ENCODE results near the gene MRFAP1L1. TPM values are rescaled to one million over a fixed set of nuclear protein-coding genes. Genes with fewer than 3 reads are reported as not detected.

The MRFAP1L1 gene
- total and polyA plus RNA-seq, 4 donors, result 29.8 to 41.8 (median 30.7) TPM

- WGBS, result 42% methylated on average over 20 of the region's 20 CpGs
- H3K27ac ChIP-seq (ENCODE audit: low read depth in 1 of 2, low read length in 2 of 2), result peak overlapping the region; percentile 39 to 74
- H3K9ac ChIP-seq (ENCODE audit: low read depth in 1 of 2, low read length in 2 of 2), result peak overlapping the region in 1 of 2 donors; percentile 10
- H3K27me3 ChIP-seq (ENCODE audit: control insufficient read depth in 4 of 4, insufficient read depth in 4 of 4, low read length in 3 of 4), result no peaks in the 10 kb centered on the region
- no peaks in the 10 kb centered on the region for H3K36me3 ChIP-seq (ENCODE audit: control insufficient read depth in 4 of 4, insufficient read depth in 3 of 4, low read depth in 1 of 4, low read length in 3 of 4)
- TF ChIP-seq YY1 (IDR thresholded peaks at IDR 0.05) (peak; percentile 41), GABPA (IDR thresholded peaks at IDR 0.05 in 1 of 2, conservative IDR thresholded peaks at IDR 0.05 in 1 of 2) (no peak), JUND (IDR thresholded peaks at IDR 0.05) (no peak), SP1 (IDR thresholded peaks at IDR 0.05) (no peak), RXRA (IDR thresholded peaks at IDR 0.05) (peak in 1 of 2 donors; percentile 74), HNF4A (conservative IDR thresholded peaks at IDR 0.05) (peak in 1 of 2 donors; percentile 55), TAF1 (conservative IDR thresholded peaks at IDR 0.05) (no peak), MAX (IDR thresholded peaks at IDR 0.05) (peak; percentile 67), CTCF (IDR thresholded peaks at IDR 0.05; ENCODE audit: low read depth, low read length, missing input control) (no peak), NR2F2 (IDR thresholded peaks at IDR 0.05) (no peak), REST (IDR thresholded peaks at IDR 0.05) (peak; percentile 32), EGR1 (IDR thresholded peaks at IDR 0.05; ENCODE audit: low read depth in 2 of 2) (no peak), FOXA2 (IDR thresholded peaks at IDR 0.05) (no peak), HNF4G (IDR thresholded peaks at IDR 0.05) (no peak), ATF3 (IDR thresholded peaks at IDR 0.05) (no peak), FOXA1 (IDR thresholded peaks at IDR 0.05) (no peak), RAD21 (IDR thresholded peaks at IDR 0.05) (peak in 1 of 2 donors; percentile 6), ZBTB33 (IDR thresholded peaks at IDR 0.05) (no peak)
- H3K4me3 ChIP-seq (ENCODE audit: low read depth in 1 of 3, low read length in 3 of 3), result no peak overlapping the region
- H3K9me3 ChIP-seq (ENCODE audit: control insufficient read depth in 4 of 4, low read length in 3 of 4), result no peaks in the 10 kb centered on the region
- peak; percentile 31 for DNase-seq (ENCODE audit: low spot score)
- H3K4me1 ChIP-seq (ENCODE audit: control insufficient read depth in 4 of 4, insufficient read depth in 4 of 4, low read length in 3 of 4), result peaks cover 24 to 53% (median 48%) of the 10 kb centered on the region in 4 donors
These were observed 37.1 kb upstream of the MRFAP1L1 start for GRCh38 chr4:6746721-6747293.
